HepG2 (cell line): ENCODE measurements around the gene SAP25. TPM values are rescaled to one million over a fixed set of nuclear protein-coding genes. Genes with fewer than 3 reads are reported as not detected.

ENCODE experiments used
- ATAC-seq: fragments of 200-7000 bp; cut with Tn5 transposase; 3 replicates; pipeline ENCODE4 v1.9.1; 2020; ENCODE audit warnings: mild to moderate bottlenecking, moderate library complexity
- BruUV-seq: library from RNA; stranded (reverse); fragments of 400-500 nt; replicated peaks from 2 replicates; lab custom pipeline; 2021; lab: Mats Ljungman, UMichigan
- CTCF ChIA-PET: fragments of 300-600 bp; formaldehyde crosslinking; extraction: SDS; loops from one replicate; lab custom pipeline; 2021; ENCODE audit warnings: low total read pairs, inconsistent platforms, low intra/inter-chr PET ratio; lab: Yijun Ruan, JAX
- POLR2A ChIA-PET: fragments of 350-600 bp; sonication (Branson Sonifier 250); formaldehyde crosslinking; loops from one replicate; lab custom pipeline; 2020; ENCODE audit warnings: antibody characterized with exemption, inconsistent platforms; lab: Yijun Ruan, JAX
- DNase-seq: peaks from one replicate; pipeline ENCODE4 v3.0.0-alpha.2; 2015; ENCODE audit warnings: low spot score
- FAIRE-seq: peaks from 3 replicates; lab custom pipeline; 2011; peaks lifted over from hg19 to GRCh38; lab: Jason Lieb, UNC
- H2AFZ ChIP-seq: one replicate; pipeline ENCODE4 v1.6.1; 2011; ENCODE audit warnings: low read length, inconsistent platforms
- H3K27ac ChIP-seq: fragments of 300-600 bp; 3 replicates; pipeline ENCODE4 v1.8.0; 2011; ENCODE audit warnings: mixed run types, mild to moderate bottlenecking, mixed read lengths, low read length, inconsistent platforms; ENCODE audit not compliant: insufficient read depth; ENCODE audit errors: extremely low read length
- H3K27me3 ChIP-seq, 2 experiments: fragments of 200-600 bp in 1 of 2; 2 replicates in 1 of 2; 3 replicates in 1 of 2; pipeline versions ENCODE4 v1.6.0 to v1.8.0; 2011; ENCODE audit warnings: low read length in 2 of 2, mild to moderate bottlenecking in 2 of 2, moderate library complexity in 2 of 2, inconsistent platforms in 1 of 2; ENCODE audit not compliant: insufficient read depth in 2 of 2, control insufficient read depth in 1 of 2
- H3K36me3 ChIP-seq, 2 experiments: fragments of 200-600 bp in 1 of 2; replicated peaks in 1 of 2; 2 replicates in 1 of 2; 3 replicates in 1 of 2; pipeline versions ENCODE4 v1.5.1 to v1.8.0; 2011; ENCODE audit warnings: low read length in 2 of 2, inconsistent platforms in 1 of 2; ENCODE audit not compliant: insufficient read depth in 2 of 2, control insufficient read depth in 1 of 2
- H3K4me1 ChIP-seq: 2 replicates; pipeline ENCODE4 v1.5.1; 2012; ENCODE audit warnings: low read length, inconsistent platforms; ENCODE audit not compliant: insufficient read depth
- H3K4me2 ChIP-seq: 2 replicates; pipeline ENCODE4 v1.6.0; 2011; ENCODE audit warnings: low read depth, low read length, inconsistent platforms
- H3K4me3 ChIP-seq, 3 experiments: fragments of 200-600 bp in 1 of 3; sonication (generic), shearing (Covaris generic) in 1 of 3; replicated peaks in 1 of 3; 2 replicates each; pipeline ENCODE4 v1.5.1; 2011 to 2016; ENCODE audit warnings: low read length in 3 of 3, inconsistent platforms in 2 of 3, low read depth in 2 of 3, mild to moderate bottlenecking in 2 of 3, control low read depth in 1 of 3, mixed read lengths in 1 of 3; ENCODE audit not compliant: insufficient read depth in 1 of 3
- H3K79me2 ChIP-seq: one replicate; pipeline ENCODE4 v1.6.1; 2011; ENCODE audit warnings: low read length, inconsistent platforms; ENCODE audit not compliant: insufficient read depth
- H3K9ac ChIP-seq: 2 replicates; pipeline ENCODE4 v1.6.0; 2011; ENCODE audit warnings: mild to moderate bottlenecking, low read depth, low read length, inconsistent platforms; ENCODE audit not compliant: insufficient read depth
- H3K9me3 ChIP-seq: 2 replicates; pipeline ENCODE4 v1.5.1; 2012; ENCODE audit warnings: mild to moderate bottlenecking, low read length
- H4K20me1 ChIP-seq: 2 replicates; pipeline ENCODE4 v1.6.0; 2011; ENCODE audit warnings: inconsistent platforms, mild to moderate bottlenecking, low read length, moderate library complexity; ENCODE audit not compliant: insufficient read depth
- BORCS8-MEF2B ChIP-seq: sonication (generic); formaldehyde crosslinking; IDR thresholded peaks from 2 replicates; pipeline ENCODE4 v1.8.0; 2022; ENCODE audit warnings: mild to moderate bottlenecking, missing genetic modification reagents
- KDM4B ChIP-seq: sonication (generic); formaldehyde crosslinking; IDR thresholded peaks from 2 replicates; pipeline ENCODE4 v1.4.0; 2020; ENCODE audit warnings: missing genetic modification reagents
- NR2F6 ChIP-seq, 2 experiments: IDR thresholded peaks; 2 replicates each; pipeline ENCODE4 v1.6.1; 2016; ENCODE audit warnings: antibody characterized with exemption in 1 of 2, mild to moderate bottlenecking in 1 of 2
- POLR2A ChIP-seq, 2 experiments: IDR thresholded peaks; 2 replicates each; pipeline ENCODE4 v1.6.1; 2011; ENCODE audit warnings: low read depth in 2 of 2, low read length in 2 of 2, mild to moderate bottlenecking in 1 of 2, moderate library complexity in 1 of 2; ENCODE audit not compliant: insufficient read depth in 1 of 2
- POLR2AphosphoS5 ChIP-seq: IDR thresholded peaks from 2 replicates; pipeline ENCODE4 v1.6.1; 2012; ENCODE audit warnings: low read depth, low read length
- POLR2G ChIP-seq: fragments of 200-400 bp; formaldehyde crosslinking; IDR thresholded peaks from 2 replicates; pipeline ENCODE4 v1.6.1; 2018; ENCODE audit warnings: mild to moderate bottlenecking, low read depth, low read length, moderate library complexity
- WGBS: methylation state at CpG from one replicate; pipeline ENCODE4 v1.1.6; 2017; ENCODE audit warnings: low lambda C conversion rate; 5-methylcytosine and 5-hydroxymethylcytosine counted together
- in situ Hi-C: cut with HindIII; loops from 2 replicates; pipeline ENCODE4 v1.10.0; 2017; ENCODE audit warnings: low pct_unique_long_range_greater_than_20kb; ENCODE audit not compliant: extremely low pct_ligation_motif_present
- intact Hi-C: fragments of 100-400 bp; cut with micrococcal nuclease; formaldehyde crosslinking; loops from one replicate; pipeline ENCODE4 v1.10.0; 2022; ENCODE audit not compliant: unreplicated experiment
- polyA plus RNA-seq, 8 experiments: library from polyadenylated mRNA; depleted of rRNA in 3 of 8; stranded (reverse) in 7 of 8; unstranded in 1 of 8; fragments of >200 nt; fragmentation: Illumina TruSeq in 4 of 8; extraction: Trizol in 4 of 8; gene quantifications; 2 replicates each; pipeline versions ENCODE4 v1.2.1 to v1.2.3, GENCODE V29; 2011 to 2016; ENCODE audit warnings: low read depth in 4 of 8, missing spikeins in 1 of 8, mixed read lengths in 1 of 8; ENCODE audit not compliant: insufficient read depth in 1 of 8
- total RNA-seq, 5 experiments: library from RNA; depleted of rRNA; stranded (reverse); fragments of >200 nt; fragmentation: Illumina TruSeq; extraction: Trizol; gene quantifications; 2 replicates each; pipeline ENCODE4 v1.2.3, GENCODE V29; 2016; ENCODE audit warnings: low read depth in 1 of 5

SAP25 gene
- total and polyA plus RNA-seq, 2 of the 13 experiments (the other 11 are each of a cell fraction or from before 2014, with no cell fraction given) = 0.15 to 0.20 TPM

DNA sequence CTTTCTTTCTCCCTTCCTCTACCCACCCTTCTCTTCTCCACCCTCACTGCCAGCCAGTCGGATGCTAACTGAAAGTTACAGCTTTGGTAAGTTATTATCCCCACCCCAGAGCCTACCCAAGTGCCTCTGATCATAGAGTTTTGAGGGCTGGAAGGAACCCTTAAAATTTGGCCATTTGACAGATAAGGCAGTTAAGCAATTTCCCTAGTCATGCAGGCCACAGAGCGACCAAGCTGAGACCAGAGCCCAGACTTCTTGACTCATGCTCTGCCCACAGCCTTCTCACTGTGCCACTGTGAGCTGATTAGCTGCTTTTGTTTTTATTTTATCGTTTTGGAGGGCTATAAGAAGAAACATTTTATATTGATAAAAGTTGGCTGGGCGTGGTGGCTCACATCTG lies 17.2 kb downstream of the SAP25 start:
- Histone ChIP-seq H4K20me1 (peaks cover 7% of the 10 kb centered on the region; the same call in 1 of the 2 replicates), H2AFZ (no peak overlapping the region), H3K79me2 (peaks cover 6% of the 10 kb centered on the region), H3K9me3 (no peaks in the 10 kb centered on the region), H3K9ac (no peak overlapping the region), H3K27me3 (no peaks in the 10 kb centered on the region), H3K4me1 (peaks cover 81% of the 10 kb centered on the region), H3K4me2 (no peak overlapping the region), H3K27ac (no peak overlapping the region), H3K36me3 (peaks cover 31 to 81% of the 10 kb centered on the region in 2 experiments), H3K4me3 (no peak overlapping the region)
- ChIA-PET POLR2A (interaction anchor here (1.5 to 1.7 kb wide), 2 partner anchors 11 to 17 kb away, joined by 4 read pairs; no protein-coding TSS in a partner anchor), CTCF (interaction anchor here (0.7 kb wide), 1 partner anchor 74 kb away, joined by 3 read pairs; no protein-coding TSS in a partner anchor)
- DNase-seq (no peak), FAIRE-seq (no peak), ATAC-seq (no peak)
- TF ChIP-seq POLR2A (IDR thresholded peaks at IDR 0.05; ENCODE audit: insufficient read depth in 1 of 2, low read depth in 2 of 2, low read length in 2 of 2) = peak in 1 of 2 experiments; percentile 8; a peak in 1 of 4 replicates
- TF ChIP-seq BORCS8-MEF2B (CRISPR knock-in tag) = no peak
- peak; percentile 43; the same call in 1 of the 2 replicates for TF ChIP-seq POLR2AphosphoS5
- WGBS = 90% methylated on average over 4 of the region's 4 CpGs
- BruUV-seq = no TSS peak
- intact Hi-C loops = no loop called here
- in situ Hi-C loops = no loop called here

DNA sequence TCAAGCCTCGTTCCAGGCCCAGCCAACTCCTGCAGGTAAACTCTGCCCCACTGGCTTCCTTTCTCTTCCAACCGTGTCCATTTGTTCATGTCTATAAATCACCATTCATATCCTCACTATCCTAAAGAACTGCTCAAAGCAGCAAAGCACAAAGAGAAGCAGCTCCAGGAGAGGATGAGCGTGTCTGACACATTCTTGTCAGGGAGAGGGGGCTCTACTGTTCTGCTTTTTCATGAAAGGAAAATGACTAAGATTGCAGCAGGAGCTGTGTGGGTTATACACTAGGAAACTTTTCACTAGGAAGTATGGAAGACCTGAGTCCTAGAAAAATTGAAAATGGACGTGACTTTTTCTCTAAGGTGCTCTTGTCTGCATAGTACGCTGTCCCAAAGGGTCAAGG lies 18.0 kb downstream of the SAP25 start:
- no peak overlapping the region for H3K4me3 ChIP-seq
- no peak overlapping the region for H3K4me2 ChIP-seq
- H4K20me1 ChIP-seq = peaks cover 7% of the 10 kb centered on the region; the same call in 1 of the 2 replicates
- in situ Hi-C loops = no loop called here
- no peak for DNase-seq
- TF ChIP-seq NR2F6 (IDR thresholded peaks at IDR 0.05) = no peak
- 0 out of 2 replicates have a peak, but pooled peaks have one; percentile 7 for TF ChIP-seq NR2F6 (CRISPR knock-in tag; IDR thresholded peaks at IDR 0.05)
- peak; percentile 11; the same call in 1 of the 2 replicates for TF ChIP-seq POLR2G
- TF ChIP-seq KDM4B (CRISPR knock-in tag) = no peak
- ChIA-PET CTCF (interaction anchor here (0.7 kb wide), 1 partner anchor 73 kb away, joined by 3 read pairs; no protein-coding TSS in a partner anchor), POLR2A (interaction anchor here (0.9 to 1.7 kb wide), 3 partner anchors 9 to 16 kb away, joined by 4 to 7 read pairs (median 5); no protein-coding TSS in a partner anchor)
- peaks cover 77% of the 10 kb centered on the region for H3K4me1 ChIP-seq
- 96% methylated on average over 5 of the region's 5 CpGs for WGBS
- no peak for FAIRE-seq
- H3K27ac ChIP-seq = peak overlapping the region; percentile 12
- no peak overlapping the region for H2AFZ ChIP-seq
- BruUV-seq = no TSS peak
- peaks cover 4% of the 10 kb centered on the region for H3K79me2 ChIP-seq
- no peak for ATAC-seq
- H3K9me3 ChIP-seq = no peaks in the 10 kb centered on the region
- H3K27me3 ChIP-seq = no peaks in the 10 kb centered on the region
- H3K9ac ChIP-seq = no peak overlapping the region
- intact Hi-C loops = no loop called here
- peaks cover 30 to 79% of the 10 kb centered on the region in 2 experiments for H3K36me3 ChIP-seq
